Measurements from ENCODE around the gene WRAP73.

Gene WRAP73

GRCh38 chr1:3609016-3609768, 40.7 kb downstream of the WRAP73 start:
- Histone ChIP-seq H3K9me3 (no peaks in the 10 kb centered on the region), H3K4me3 (no peak overlapping the region), H3K27ac (no peak overlapping the region), H3K27me3 (peaks cover 0 to 83% of the 10 kb centered on the region in 2 donors), H3K4me1 (peaks cover 0 to 23% (median 17%) of the 10 kb centered on the region in 4 donors), H3K36me3 (no peaks in the 10 kb centered on the region)
- DNase-seq: no peak
- TF ChIP-seq, protein P1, sequence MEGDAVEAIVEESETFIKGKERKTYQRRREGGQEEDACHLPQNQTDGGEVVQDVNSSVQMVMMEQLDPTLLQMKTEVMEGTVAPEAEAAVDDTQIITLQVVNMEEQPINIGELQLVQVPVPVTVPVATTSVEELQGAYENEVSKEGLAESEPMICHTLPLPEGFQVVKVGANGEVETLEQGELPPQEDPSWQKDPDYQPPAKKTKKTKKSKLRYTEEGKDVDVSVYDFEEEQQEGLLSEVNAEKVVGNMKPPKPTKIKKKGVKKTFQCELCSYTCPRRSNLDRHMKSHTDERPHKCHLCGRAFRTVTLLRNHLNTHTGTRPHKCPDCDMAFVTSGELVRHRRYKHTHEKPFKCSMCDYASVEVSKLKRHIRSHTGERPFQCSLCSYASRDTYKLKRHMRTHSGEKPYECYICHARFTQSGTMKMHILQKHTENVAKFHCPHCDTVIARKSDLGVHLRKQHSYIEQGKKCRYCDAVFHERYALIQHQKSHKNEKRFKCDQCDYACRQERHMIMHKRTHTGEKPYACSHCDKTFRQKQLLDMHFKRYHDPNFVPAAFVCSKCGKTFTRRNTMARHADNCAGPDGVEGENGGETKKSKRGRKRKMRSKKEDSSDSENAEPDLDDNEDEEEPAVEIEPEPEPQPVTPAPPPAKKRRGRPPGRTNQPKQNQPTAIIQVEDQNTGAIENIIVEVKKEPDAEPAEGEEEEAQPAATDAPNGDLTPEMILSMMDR (IDR thresholded peaks at IDR 0.05): no peak
- intact Hi-C loops (cut with DNase I; ENCODE audit: low total_unique reads): no loop called here

- DNase-seq: no peak
- peaks cover 0 to 91% of the 10 kb centered on the region in 2 donors for H3K27me3 ChIP-seq
- intact Hi-C loops (cut with DNase I; ENCODE audit: low total_unique reads): no loop called here
Measured at GRCh38 chr1:3608154-3608553, 41.7 kb downstream of the WRAP73 start.

GRCh38 chr1:3607703-3608065, 42.2 kb downstream of the WRAP73 start:
- no peak overlapping the region for H3K4me3 ChIP-seq
- H3K4me1 ChIP-seq: peaks cover 0 to 23% (median 17%) of the 10 kb centered on the region in 4 donors
- no peak overlapping the region for H3K27ac ChIP-seq
- no peaks in the 10 kb centered on the region for H3K9me3 ChIP-seq
- TF ChIP-seq, protein P1 (IDR thresholded peaks at IDR 0.05): no peak
- intact Hi-C loops (cut with DNase I; ENCODE audit: low total_unique reads): no loop called here
- peaks cover 0 to 93% of the 10 kb centered on the region in 2 donors for H3K27me3 ChIP-seq
- no peak for DNase-seq
- H3K36me3 ChIP-seq: no peaks in the 10 kb centered on the region

More at GRCh38 chr1:3608154-3608553, 41.7 kb downstream of the WRAP73 start:
- no peak overlapping the region for H3K27ac ChIP-seq
- peaks cover 0 to 23% (median 17%) of the 10 kb centered on the region in 4 donors for H3K4me1 ChIP-seq
- H3K4me3 ChIP-seq: no peak overlapping the region
- no peaks in the 10 kb centered on the region for H3K36me3 ChIP-seq
- TF ChIP-seq, protein P1 (IDR thresholded peaks at IDR 0.05): no peak
- H3K9me3 ChIP-seq: no peaks in the 10 kb centered on the region

DNA sequence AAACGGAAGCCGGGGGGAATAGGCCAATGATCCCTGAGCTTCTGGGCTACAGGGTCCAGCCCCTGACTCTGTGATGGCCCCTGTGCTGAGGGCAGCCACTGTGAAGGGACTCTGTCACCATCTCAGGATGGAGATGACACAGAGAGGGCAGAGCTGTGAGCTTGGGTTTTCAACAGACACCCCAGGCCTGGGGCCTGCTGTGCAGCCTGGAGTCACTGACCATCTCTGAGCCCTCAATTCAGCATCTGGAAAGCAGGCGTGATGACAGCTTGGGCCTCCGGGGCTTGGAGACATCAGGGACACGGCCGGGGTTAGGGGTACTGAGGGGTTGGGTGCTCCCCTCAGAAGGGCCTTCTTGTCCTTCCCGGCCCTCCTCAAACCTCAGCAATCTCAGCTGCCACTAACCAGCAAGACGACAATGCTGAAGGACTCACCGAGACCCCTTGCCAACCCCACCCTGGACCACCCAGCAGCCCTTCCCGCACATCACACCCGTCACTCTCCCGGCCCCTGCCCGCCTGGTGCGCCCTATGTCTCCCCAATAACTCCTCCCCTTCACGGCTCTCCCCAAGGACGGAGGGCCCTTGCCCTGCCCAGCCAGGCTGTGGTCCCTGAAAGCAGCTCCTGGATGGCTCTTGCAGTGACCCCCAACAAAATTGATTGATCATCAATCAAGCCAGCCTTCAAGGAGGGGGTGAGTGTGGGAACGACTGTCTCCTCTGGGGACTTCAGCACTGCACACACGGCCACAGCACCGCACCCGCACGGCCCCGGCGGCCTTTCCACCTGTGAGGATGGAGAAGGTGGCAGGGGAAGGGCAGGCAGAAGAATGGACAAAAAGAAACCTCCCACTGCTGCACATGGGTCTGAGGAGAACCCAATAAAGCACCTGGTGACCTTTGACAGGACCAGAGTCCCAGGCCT, 42.9 kb downstream of the WRAP73 start:
- intact Hi-C loops (cut with DNase I; ENCODE audit: low total_unique reads): no loop called here
- TF ChIP-seq, protein P1 (IDR thresholded peaks at IDR 0.05): no peak
- Histone ChIP-seq H3K27me3 (peaks cover 0 to 87% of the 10 kb centered on the region in 2 donors), H3K9me3 (no peaks in the 10 kb centered on the region), H3K36me3 (no peaks in the 10 kb centered on the region), H3K4me3 (no peak overlapping the region), H3K27ac (no peak overlapping the region), H3K4me1 (peaks cover 0 to 23% (median 17%) of the 10 kb centered on the region in 4 donors)
- DNase-seq: no peak

- no peaks in the 10 kb centered on the region for H3K36me3 ChIP-seq
- H3K27me3 ChIP-seq: peaks cover 0 to 69% of the 10 kb centered on the region in 2 donors
- H3K4me3 ChIP-seq: no peak overlapping the region
- no peak for DNase-seq
- intact Hi-C loops (cut with DNase I; ENCODE audit: low total_unique reads): no loop called here
- TF ChIP-seq, protein P1 (IDR thresholded peaks at IDR 0.05): no peak
- no peak overlapping the region for H3K27ac ChIP-seq
- peaks cover 0 to 5% (median 1%) of the 10 kb centered on the region in 4 donors for H3K4me1 ChIP-seq
- no peaks in the 10 kb centered on the region for H3K9me3 ChIP-seq
Measured at GRCh38 chr1:3604997-3605823, 44.7 kb downstream of the WRAP73 start.
